Measurements from ENCODE around the gene STOML2. TPM values are rescaled to one million over a fixed set of nuclear protein-coding genes. Genes with fewer than 3 reads are reported as not detected.

Gene STOML2
- total and polyA plus RNA-seq, 4 donors: 61.2 to 102 (median 76.2) TPM

- H3K27me3 ChIP-seq (ENCODE audit: control insufficient read depth, insufficient read depth, low read length): no peaks in the 10 kb centered on the region
- WGBS (ENCODE audit: insufficient coverage): no CpG with 5 or more reads among the region's 2 CpGs
- peak overlapping the region; percentile 86 for H3K27ac ChIP-seq (ENCODE audit: low read depth, low read length)
- no peak overlapping the region for H3K4me3 ChIP-seq (ENCODE audit: low read depth, low read length)
- H3K36me3 ChIP-seq (ENCODE audit: control insufficient read depth, insufficient read depth, low read length): peaks cover 44% of the 10 kb centered on the region
- peaks cover 20% of the 10 kb centered on the region for H3K4me1 ChIP-seq (ENCODE audit: control insufficient read depth, insufficient read depth, low read length)
- H3K9me3 ChIP-seq (ENCODE audit: control insufficient read depth, insufficient read depth, low read length): no peaks in the 10 kb centered on the region
- no peak for DNase-seq (ENCODE audit: low read depth in 4 of 6, low spot score in 6 of 6)
Observed at GRCh38 chr9:35073279-35073612, 29.7 kb downstream of the STOML2 start.

- WGBS (ENCODE audit: insufficient coverage): 4% methylated on average over 44 of the region's 54 CpGs
- H3K4me1 ChIP-seq (ENCODE audit: control insufficient read depth, insufficient read depth, low read length): peaks cover 14% of the 10 kb centered on the region
- H3K4me3 ChIP-seq (ENCODE audit: low read depth, low read length): peak within 1 kb of the TSS; percentile 86
- H3K27ac ChIP-seq (ENCODE audit: low read depth, low read length): peak within 1 kb of the TSS; percentile 95
- H3K36me3 ChIP-seq (ENCODE audit: control insufficient read depth, insufficient read depth, low read length): peaks cover 43% of the 10 kb centered on the region
- DNase-seq (ENCODE audit: low read depth in 4 of 6, low spot score in 6 of 6): peak; percentile 96 to 100 (median 98)
- no peaks in the 10 kb centered on the region for H3K9me3 ChIP-seq (ENCODE audit: control insufficient read depth, insufficient read depth, low read length)
- H3K27me3 ChIP-seq (ENCODE audit: control insufficient read depth, insufficient read depth, low read length): no peaks in the 10 kb centered on the region
Observed at GRCh38 chr9:35072461-35073278, 30.3 kb downstream of the STOML2 start, which contains the start of gene VCP. Gene VCP, minus strand, starts transcription at chr9:35072625. Its CDS starts 272 bp downstream, at chr9:35072353.

- peaks cover 47% of the 10 kb centered on the region for H3K36me3 ChIP-seq (ENCODE audit: control insufficient read depth, insufficient read depth, low read length)
- H3K27ac ChIP-seq (ENCODE audit: low read depth, low read length): peak overlapping the region; percentile 95
- whole genome bisulfite sequencing (ENCODE audit: insufficient coverage): 0% methylated on average over 79 of the region's 79 CpGs
Observed at GRCh38 chr9:35071814-35072460, 31.0 kb downstream of the STOML2 start.

GRCh38 chr9:35070823-35071813 is 31.8 kb downstream of the STOML2 start:
- H3K27me3 ChIP-seq (ENCODE audit: control insufficient read depth, insufficient read depth, low read length): no peaks in the 10 kb centered on the region
- H3K9me3 ChIP-seq (ENCODE audit: control insufficient read depth, insufficient read depth, low read length): no peaks in the 10 kb centered on the region
- H3K4me3 ChIP-seq (ENCODE audit: low read depth, low read length): peak overlapping the region; percentile 86
- H3K36me3 ChIP-seq (ENCODE audit: control insufficient read depth, insufficient read depth, low read length): peaks cover 47% of the 10 kb centered on the region
- H3K4me1 ChIP-seq (ENCODE audit: control insufficient read depth, insufficient read depth, low read length): peaks cover 13% of the 10 kb centered on the region
- H3K27ac ChIP-seq (ENCODE audit: low read depth, low read length): peak overlapping the region; percentile 95
- 0% methylated on average over 12 of the region's 20 CpGs for WGBS (ENCODE audit: insufficient coverage)
- DNase-seq (ENCODE audit: low read depth in 4 of 6, low spot score in 6 of 6): no peak

More at GRCh38 chr9:35071814-35072460, 31.0 kb downstream of the STOML2 start:
- Histone ChIP-seq H3K27me3 (ENCODE audit: control insufficient read depth, insufficient read depth, low read length) (no peaks in the 10 kb centered on the region), H3K4me3 (ENCODE audit: low read depth, low read length) (peak overlapping the region; percentile 86), H3K4me1 (ENCODE audit: control insufficient read depth, insufficient read depth, low read length) (peaks cover 13% of the 10 kb centered on the region), H3K9me3 (ENCODE audit: control insufficient read depth, insufficient read depth, low read length) (no peaks in the 10 kb centered on the region)
- DNase-seq (ENCODE audit: low read depth in 4 of 6, low spot score in 6 of 6): peak; percentile 38 to 89 (median 50)

- no peak for DNase-seq (ENCODE audit: low read depth in 4 of 6, low spot score in 6 of 6)
- no peak overlapping the region for H3K27ac ChIP-seq (ENCODE audit: low read depth, low read length)
- no peaks in the 10 kb centered on the region for H3K9me3 ChIP-seq (ENCODE audit: control insufficient read depth, insufficient read depth, low read length)
- H3K4me1 ChIP-seq (ENCODE audit: control insufficient read depth, insufficient read depth, low read length): peaks cover 13% of the 10 kb centered on the region
- peaks cover 46% of the 10 kb centered on the region for H3K36me3 ChIP-seq (ENCODE audit: control insufficient read depth, insufficient read depth, low read length)
- no peaks in the 10 kb centered on the region for H3K27me3 ChIP-seq (ENCODE audit: control insufficient read depth, insufficient read depth, low read length)
- no peak overlapping the region for H3K4me3 ChIP-seq (ENCODE audit: low read depth, low read length)
- 92% methylated on average over 3 of the region's 4 CpGs for WGBS (ENCODE audit: insufficient coverage)
Observed at GRCh38 chr9:35069020-35069419, 33.9 kb downstream of the STOML2 start.

- peaks cover 13% of the 10 kb centered on the region for H3K4me1 ChIP-seq (ENCODE audit: control insufficient read depth, insufficient read depth, low read length)
- no CpG with 5 or more reads among the region's 1 CpG for WGBS (ENCODE audit: insufficient coverage)
- H3K36me3 ChIP-seq (ENCODE audit: control insufficient read depth, insufficient read depth, low read length): peaks cover 60% of the 10 kb centered on the region
- H3K9me3 ChIP-seq (ENCODE audit: control insufficient read depth, insufficient read depth, low read length): no peaks in the 10 kb centered on the region
- no peak overlapping the region for H3K27ac ChIP-seq (ENCODE audit: low read depth, low read length)
- H3K27me3 ChIP-seq (ENCODE audit: control insufficient read depth, insufficient read depth, low read length): no peaks in the 10 kb centered on the region
- no peak for DNase-seq (ENCODE audit: low read depth in 4 of 6, low spot score in 6 of 6)
- H3K4me3 ChIP-seq (ENCODE audit: low read depth, low read length): no peak overlapping the region
Observed at GRCh38 chr9:35067056-35067455, 35.9 kb downstream of the STOML2 start.

- Histone ChIP-seq H3K4me3 (ENCODE audit: low read depth, low read length) (no peak overlapping the region), H3K36me3 (ENCODE audit: control insufficient read depth, insufficient read depth, low read length) (peaks cover 88% of the 10 kb centered on the region), H3K27ac (ENCODE audit: low read depth, low read length) (no peak overlapping the region), H3K4me1 (ENCODE audit: control insufficient read depth, insufficient read depth, low read length) (no peaks in the 10 kb centered on the region), H3K9me3 (ENCODE audit: control insufficient read depth, insufficient read depth, low read length) (no peaks in the 10 kb centered on the region), H3K27me3 (ENCODE audit: control insufficient read depth, insufficient read depth, low read length) (no peaks in the 10 kb centered on the region)
- DNase-seq (ENCODE audit: low read depth in 4 of 6, low spot score in 6 of 6): no peak
- WGBS (ENCODE audit: insufficient coverage): 95% methylated on average over 9 of the region's 11 CpGs
Observed at GRCh38 chr9:35060548-35061207, 42.3 kb downstream of the STOML2 start.

- Histone ChIP-seq H3K36me3 (ENCODE audit: control insufficient read depth, insufficient read depth, low read length) (peaks cover 83% of the 10 kb centered on the region), H3K27me3 (ENCODE audit: control insufficient read depth, insufficient read depth, low read length) (no peaks in the 10 kb centered on the region), H3K4me1 (ENCODE audit: control insufficient read depth, insufficient read depth, low read length) (no peaks in the 10 kb centered on the region), H3K27ac (ENCODE audit: low read depth, low read length) (no peak overlapping the region), H3K4me3 (ENCODE audit: low read depth, low read length) (no peak overlapping the region), H3K9me3 (ENCODE audit: control insufficient read depth, insufficient read depth, low read length) (no peaks in the 10 kb centered on the region)
- 100% methylated on average over 8 of the region's 10 CpGs for WGBS (ENCODE audit: insufficient coverage)
- DNase-seq (ENCODE audit: low read depth in 4 of 6, low spot score in 6 of 6): no peak
Observed at GRCh38 chr9:35059438-35059837, 43.5 kb downstream of the STOML2 start.

- H3K4me1 ChIP-seq (ENCODE audit: control insufficient read depth, insufficient read depth, low read length): no peaks in the 10 kb centered on the region
- over 99% methylated on average over 8 of the region's 8 CpGs for WGBS (ENCODE audit: insufficient coverage)
- H3K9me3 ChIP-seq (ENCODE audit: control insufficient read depth, insufficient read depth, low read length): no peaks in the 10 kb centered on the region
- DNase-seq (ENCODE audit: low read depth in 4 of 6, low spot score in 6 of 6): no peak
- H3K36me3 ChIP-seq (ENCODE audit: control insufficient read depth, insufficient read depth, low read length): peaks cover 72% of the 10 kb centered on the region
- H3K27ac ChIP-seq (ENCODE audit: low read depth, low read length): no peak overlapping the region
- no peaks in the 10 kb centered on the region for H3K27me3 ChIP-seq (ENCODE audit: control insufficient read depth, insufficient read depth, low read length)
- H3K4me3 ChIP-seq (ENCODE audit: low read depth, low read length): no peak overlapping the region
Observed at GRCh38 chr9:35057271-35057620, 45.7 kb downstream of the STOML2 start.

All from spinal cord (tissue), 10 donors.